PFSK-1 (cell line): Measurements from ENCODE around the gene HMGN5.

Source experiments
- FOXP2 ChIP-seq: optimal IDR thresholded peaks from 2 replicates; pipeline ENCODE3; 2011; ENCODE audit warnings: borderline replicate concordance, control low read depth, inconsistent platforms; ENCODE audit not compliant: insufficient read depth; ENCODE audit errors: extremely low read length, extremely low read depth
- POLR2AphosphoS5 ChIP-seq: IDR thresholded peaks from 2 replicates; pipeline ENCODE4 v1.6.1; 2012; ENCODE audit warnings: low read depth, mild to moderate bottlenecking, control low read depth, low read length, moderate library complexity
- SIN3A ChIP-seq: IDR thresholded peaks from 2 replicates; pipeline ENCODE4 v1.6.1; 2012; ENCODE audit warnings: mild to moderate bottlenecking, low read length, moderate library complexity, borderline replicate concordance; ENCODE audit not compliant: insufficient read depth
- TAF1 ChIP-seq: IDR thresholded peaks from 2 replicates; pipeline ENCODE4 v1.6.1; 2012; ENCODE audit warnings: low read length, control low read depth, borderline replicate concordance; ENCODE audit not compliant: insufficient read depth
- TF ChIP-seq, protein P1 (sequence below), 2 experiments: IDR thresholded peaks; 2 replicates each; pipeline versions ENCODE4 v1.6.1 to v1.8.0; 2011 to 2012; ENCODE audit warnings: low read depth in 2 of 2, low read length in 2 of 2, control low read depth in 1 of 2, inconsistent platforms in 1 of 2, mild to moderate bottlenecking in 1 of 2, moderate library complexity in 1 of 2; ENCODE audit not compliant: insufficient read depth in 1 of 2

HMGN5 gene

DNA sequence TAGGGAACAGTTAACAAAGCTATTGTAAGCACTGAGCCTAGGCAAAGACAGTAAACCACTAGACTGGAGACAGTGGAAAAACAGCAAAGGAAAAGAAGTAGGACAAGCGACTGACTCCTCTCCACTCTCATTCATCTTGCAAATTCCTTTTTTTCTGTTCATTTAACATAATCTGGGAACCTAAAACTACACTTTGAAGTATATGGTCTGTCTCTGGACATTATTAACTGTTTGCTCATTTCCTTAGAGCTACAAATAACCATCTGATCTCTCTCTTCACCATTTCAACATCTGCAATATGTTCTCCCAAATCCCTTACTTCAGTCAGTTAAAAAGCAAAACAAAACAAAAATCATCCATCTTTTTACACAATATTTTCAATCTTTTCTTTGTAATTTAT, 642 bp downstream of the HMGN5 start:
- TF ChIP-seq POLR2AphosphoS5 (no peak), SIN3A (no peak)

DNA sequence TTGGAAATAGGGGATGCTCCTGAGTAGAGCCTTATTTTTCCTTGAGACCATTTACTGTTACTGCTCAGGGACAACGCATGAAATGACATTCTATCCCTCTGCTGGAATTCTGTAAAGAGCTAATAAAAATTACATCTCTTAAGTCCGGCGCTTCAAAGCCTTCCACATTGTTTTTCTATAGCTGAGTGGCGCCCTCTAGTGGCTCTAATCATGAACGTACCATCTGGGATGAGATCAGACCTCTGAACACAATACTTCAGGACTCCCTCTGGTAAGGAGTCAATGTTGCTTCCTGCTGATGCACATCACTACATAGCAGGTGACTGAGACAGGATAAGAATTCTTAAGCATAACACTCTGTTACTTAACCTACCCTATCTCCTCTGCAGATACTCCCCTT, 6.0 kb downstream of the HMGN5 start:
- TF ChIP-seq, protein P1, sequence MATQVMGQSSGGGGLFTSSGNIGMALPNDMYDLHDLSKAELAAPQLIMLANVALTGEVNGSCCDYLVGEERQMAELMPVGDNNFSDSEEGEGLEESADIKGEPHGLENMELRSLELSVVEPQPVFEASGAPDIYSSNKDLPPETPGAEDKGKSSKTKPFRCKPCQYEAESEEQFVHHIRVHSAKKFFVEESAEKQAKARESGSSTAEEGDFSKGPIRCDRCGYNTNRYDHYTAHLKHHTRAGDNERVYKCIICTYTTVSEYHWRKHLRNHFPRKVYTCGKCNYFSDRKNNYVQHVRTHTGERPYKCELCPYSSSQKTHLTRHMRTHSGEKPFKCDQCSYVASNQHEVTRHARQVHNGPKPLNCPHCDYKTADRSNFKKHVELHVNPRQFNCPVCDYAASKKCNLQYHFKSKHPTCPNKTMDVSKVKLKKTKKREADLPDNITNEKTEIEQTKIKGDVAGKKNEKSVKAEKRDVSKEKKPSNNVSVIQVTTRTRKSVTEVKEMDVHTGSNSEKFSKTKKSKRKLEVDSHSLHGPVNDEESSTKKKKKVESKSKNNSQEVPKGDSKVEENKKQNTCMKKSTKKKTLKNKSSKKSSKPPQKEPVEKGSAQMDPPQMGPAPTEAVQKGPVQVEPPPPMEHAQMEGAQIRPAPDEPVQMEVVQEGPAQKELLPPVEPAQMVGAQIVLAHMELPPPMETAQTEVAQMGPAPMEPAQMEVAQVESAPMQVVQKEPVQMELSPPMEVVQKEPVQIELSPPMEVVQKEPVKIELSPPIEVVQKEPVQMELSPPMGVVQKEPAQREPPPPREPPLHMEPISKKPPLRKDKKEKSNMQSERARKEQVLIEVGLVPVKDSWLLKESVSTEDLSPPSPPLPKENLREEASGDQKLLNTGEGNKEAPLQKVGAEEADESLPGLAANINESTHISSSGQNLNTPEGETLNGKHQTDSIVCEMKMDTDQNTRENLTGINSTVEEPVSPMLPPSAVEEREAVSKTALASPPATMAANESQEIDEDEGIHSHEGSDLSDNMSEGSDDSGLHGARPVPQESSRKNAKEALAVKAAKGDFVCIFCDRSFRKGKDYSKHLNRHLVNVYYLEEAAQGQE (IDR thresholded peaks at IDR 0.05; ENCODE audit: insufficient read depth in 1 of 2, low read depth in 2 of 2, low read length in 2 of 2), result no peak
- TF ChIP-seq POLR2AphosphoS5 (no peak), FOXP2 (no peak), SIN3A (no peak), TAF1 (no peak)

DNA sequence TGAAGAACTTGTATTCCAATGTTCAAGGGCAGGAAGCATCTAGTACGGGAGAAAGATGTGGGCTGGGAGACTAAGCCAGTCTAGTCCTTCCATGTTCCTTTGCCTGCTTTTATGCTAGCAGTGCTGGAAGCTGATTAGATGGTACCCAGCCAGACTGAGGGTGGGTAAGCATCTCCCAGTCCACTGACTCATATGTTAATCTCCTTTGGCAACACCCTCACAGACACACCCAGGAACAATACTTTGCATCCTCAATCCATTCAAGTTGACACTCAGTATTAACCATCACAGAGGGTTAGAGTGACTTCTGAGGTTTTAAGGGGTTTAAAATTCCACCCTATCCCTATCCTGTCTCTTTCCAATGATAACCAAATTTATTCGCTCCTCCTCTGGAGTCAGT, 6.5 kb downstream of the HMGN5 start:
- TF ChIP-seq SIN3A (no peak), FOXP2 (no peak), TAF1 (no peak), POLR2AphosphoS5 (no peak)
- TF ChIP-seq, protein P1 (IDR thresholded peaks at IDR 0.05; ENCODE audit: insufficient read depth in 1 of 2, low read depth in 2 of 2, low read length in 2 of 2), result no peak

DNA sequence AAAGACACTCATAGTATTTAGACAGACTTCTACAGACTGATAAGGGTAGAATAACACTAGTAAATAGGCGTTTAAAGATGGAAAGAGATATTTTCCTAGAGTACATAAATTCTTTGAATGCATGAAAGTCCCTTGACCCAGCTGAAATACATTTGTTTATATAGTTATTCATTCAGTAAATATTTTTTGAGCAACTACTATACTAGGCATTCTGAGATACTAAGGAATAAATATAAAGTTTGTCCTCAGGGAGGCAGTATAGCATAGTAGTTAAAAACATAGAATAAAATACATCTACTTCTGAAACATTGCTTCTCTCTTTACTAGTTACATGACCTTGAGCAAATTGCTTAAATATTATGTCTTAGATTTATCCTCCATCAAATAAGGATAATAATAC, 27.4 kb downstream of the HMGN5 start:
- no peak for TF ChIP-seq TAF1
- no peak for TF ChIP-seq FOXP2
- TF ChIP-seq SIN3A, result no peak
- TF ChIP-seq POLR2AphosphoS5, result no peak
- TF ChIP-seq, protein P1 (IDR thresholded peaks at IDR 0.05; ENCODE audit: insufficient read depth in 1 of 2, low read depth in 2 of 2, low read length in 2 of 2), result no peak

DNA sequence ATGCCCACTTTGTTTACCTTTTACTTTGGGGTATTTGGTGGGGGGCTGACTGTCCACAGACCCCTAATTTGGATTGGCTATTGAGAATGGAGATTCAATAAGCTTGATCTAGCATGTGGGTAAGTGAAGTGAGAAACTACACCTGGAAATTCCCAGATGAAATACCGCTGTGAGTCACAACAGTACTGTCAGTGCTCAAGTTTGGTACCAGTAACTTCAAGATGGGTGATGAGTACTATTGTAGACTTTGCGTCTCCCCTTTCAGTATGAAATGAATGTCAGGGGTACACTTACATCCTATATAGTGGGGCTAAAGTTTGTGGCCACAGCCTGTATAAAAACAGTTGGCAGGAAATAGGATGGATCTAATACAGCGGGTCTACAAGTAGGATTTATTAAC, 33.3 kb downstream of the HMGN5 start:
- no peak for TF ChIP-seq FOXP2
- TF ChIP-seq TAF1, result no peak
- no peak for TF ChIP-seq SIN3A
- no peak for TF ChIP-seq POLR2AphosphoS5
- TF ChIP-seq, protein P1 (IDR thresholded peaks at IDR 0.05; ENCODE audit: insufficient read depth in 1 of 2, low read depth in 2 of 2, low read length in 2 of 2), result no peak
